ENCODE data around the gene SPATA46. TPM values are rescaled to one million over a fixed set of nuclear protein-coding genes. Genes with fewer than 3 reads are reported as not detected.
"Not testable (repeated sequence)": the region's sequence is repeated elsewhere in the genome, so short reads cannot be mapped to it uniquely, and the experiment has no call there.

The SPATA46 gene
- total RNA-seq, 2 experiments from 2014 or later = not detected

- H3K4me2 ChIP-seq (ENCODE audit: low read length) = no peak overlapping the region
- H3K9me3 ChIP-seq (ENCODE audit: low read length) = no peaks in the 10 kb centered on the region
- TF ChIP-seq EZH2phosphoT487 (IDR thresholded peaks at IDR 0.05; ENCODE audit: borderline replicate concordance, low read depth, low read length) (no peak), CTCF (conservative IDR thresholded peaks at IDR 0.05; ENCODE audit: low read length) (peak; percentile 72)
- POLR2A ChIA-PET = interaction anchor here (0.5 kb wide), 1 partner anchor 490 kb away, joined by 3 read pairs; no protein-coding TSS in a partner anchor
- no peak overlapping the region for H3K4me3 ChIP-seq (ENCODE audit: low read depth, low read length, poor library complexity, severe bottlenecking)
- no TSS peak for BruUV-seq (replicated peaks)
- H3K27ac ChIP-seq (ENCODE audit: low read depth, low read length, poor library complexity, severe bottlenecking) = no peak overlapping the region
- no peaks in the 10 kb centered on the region for H3K4me1 ChIP-seq (ENCODE audit: insufficient read depth, low read length, poor library complexity, severe bottlenecking)
- H3K79me2 ChIP-seq (ENCODE audit: insufficient read depth, low read depth, low read length) = no peaks in the 10 kb centered on the region
- DNase-seq (ENCODE audit: low spot score) = peak; percentile 36
- intact Hi-C loops (cut with micrococcal nuclease; ENCODE audit: unreplicated experiment) = no loop called here
- no peaks in the 10 kb centered on the region for H3K36me3 ChIP-seq (ENCODE audit: insufficient read depth, low read length)
- no peaks in the 10 kb centered on the region for H3K9me2 ChIP-seq (ENCODE audit: insufficient read depth, low read length)
- H2AFZ ChIP-seq (ENCODE audit: low read length) = no peak overlapping the region
- H4K20me1 ChIP-seq (ENCODE audit: insufficient read depth, low read length) = no peaks in the 10 kb centered on the region
- CTCF ChIA-PET (ENCODE audit: unreplicated experiment) = no interaction called here
Measured at GRCh38 chr1:162357681-162358266, 18.9 kb downstream of the SPATA46 start.

GRCh38 chr1:162353702-162354101 is 23.0 kb downstream of the SPATA46 start:
- intact Hi-C loops (cut with micrococcal nuclease; ENCODE audit: unreplicated experiment) = no loop called here
- Histone ChIP-seq H3K4me2 (ENCODE audit: low read length) (no peak overlapping the region), H3K27ac (ENCODE audit: low read depth, low read length, poor library complexity, severe bottlenecking) (no peak overlapping the region), H3K79me2 (ENCODE audit: insufficient read depth, low read depth, low read length) (no peaks in the 10 kb centered on the region), H3K4me1 (ENCODE audit: insufficient read depth, low read length, poor library complexity, severe bottlenecking) (no peaks in the 10 kb centered on the region), H2AFZ (ENCODE audit: low read length) (no peak overlapping the region), H3K36me3 (ENCODE audit: insufficient read depth, low read length) (no peaks in the 10 kb centered on the region), H3K4me3 (ENCODE audit: low read depth, low read length, poor library complexity, severe bottlenecking) (no peak overlapping the region), H3K9me2 (ENCODE audit: insufficient read depth, low read length) (no peaks in the 10 kb centered on the region), H4K20me1 (ENCODE audit: insufficient read depth, low read length) (no peaks in the 10 kb centered on the region), H3K9me3 (ENCODE audit: low read length) (no peaks in the 10 kb centered on the region)
- ChIA-PET CTCF (ENCODE audit: unreplicated experiment) (no interaction called here), POLR2A (no interaction called here)
- no TSS peak for BruUV-seq (replicated peaks)
- TF ChIP-seq EZH2phosphoT487 (IDR thresholded peaks at IDR 0.05; ENCODE audit: borderline replicate concordance, low read depth, low read length) = no peak
- TF ChIP-seq CTCF (conservative IDR thresholded peaks at IDR 0.05; ENCODE audit: low read length) = no peak
- no peak for DNase-seq (ENCODE audit: low spot score)

- no peak overlapping the region for H3K4me2 ChIP-seq (ENCODE audit: low read length)
- no peaks in the 10 kb centered on the region for H3K9me2 ChIP-seq (ENCODE audit: insufficient read depth, low read length)
- H3K79me2 ChIP-seq (ENCODE audit: insufficient read depth, low read depth, low read length) = no peaks in the 10 kb centered on the region
- intact Hi-C loops (cut with micrococcal nuclease; ENCODE audit: unreplicated experiment) = no loop called here
- no peaks in the 10 kb centered on the region for H3K9me3 ChIP-seq (ENCODE audit: low read length)
- ChIA-PET POLR2A (no interaction called here), CTCF (ENCODE audit: unreplicated experiment) (no interaction called here)
- no peaks in the 10 kb centered on the region for H4K20me1 ChIP-seq (ENCODE audit: insufficient read depth, low read length)
- H3K27ac ChIP-seq (ENCODE audit: low read depth, low read length, poor library complexity, severe bottlenecking) = no peak overlapping the region
- H3K4me1 ChIP-seq (ENCODE audit: insufficient read depth, low read length, poor library complexity, severe bottlenecking) = no peaks in the 10 kb centered on the region
- TF ChIP-seq CTCF (conservative IDR thresholded peaks at IDR 0.05; ENCODE audit: low read length) = no peak
- TF ChIP-seq EZH2phosphoT487 (IDR thresholded peaks at IDR 0.05; ENCODE audit: borderline replicate concordance, low read depth, low read length) = no peak
- H3K4me3 ChIP-seq (ENCODE audit: low read depth, low read length, poor library complexity, severe bottlenecking) = no peak overlapping the region
- no peak overlapping the region for H2AFZ ChIP-seq (ENCODE audit: low read length)
- BruUV-seq (replicated peaks) = no TSS peak
- no peaks in the 10 kb centered on the region for H3K36me3 ChIP-seq (ENCODE audit: insufficient read depth, low read length)
- no peak for DNase-seq (ENCODE audit: low spot score)
Measured at GRCh38 chr1:162353078-162353477, 23.6 kb downstream of the SPATA46 start.

- H2AFZ ChIP-seq (ENCODE audit: low read length); DNase-seq (ENCODE audit: low spot score); H4K20me1 ChIP-seq (ENCODE audit: insufficient read depth, low read length); H3K79me2 ChIP-seq (ENCODE audit: insufficient read depth, low read depth, low read length); CTCF ChIA-PET (ENCODE audit: unreplicated experiment); intact Hi-C loops (cut with micrococcal nuclease; ENCODE audit: unreplicated experiment); H3K4me2 ChIP-seq (ENCODE audit: low read length); POLR2A ChIA-PET; H3K27ac ChIP-seq (ENCODE audit: low read depth, low read length, poor library complexity, severe bottlenecking); H3K9me2 ChIP-seq (ENCODE audit: insufficient read depth, low read length); H3K36me3 ChIP-seq (ENCODE audit: insufficient read depth, low read length); H3K4me1 ChIP-seq (ENCODE audit: insufficient read depth, low read length, poor library complexity, severe bottlenecking); H3K9me3 ChIP-seq (ENCODE audit: low read length); H3K4me3 ChIP-seq (ENCODE audit: low read depth, low read length, poor library complexity, severe bottlenecking); BruUV-seq (replicated peaks): not testable (repeated sequence)
Measured at GRCh38 chr1:162351874-162352273, 24.8 kb downstream of the SPATA46 start.
